ENCODE measurements around the gene ADAMTS3. TPM values are rescaled to one million over a fixed set of nuclear protein-coding genes. Genes with fewer than 3 reads are reported as not detected.
A peak's percentile ranks its signal among the peaks of the same experiment; 100 is the strongest.

Gene ADAMTS3
- total RNA-seq (2021; ENCODE audit: unreplicated experiment) (0.39 TPM), Bru-seq, nascent RNA (percentile 22 among the genes with signal in this experiment), BruChase-seq, experiment 1, labeled RNA remaining after a 2-hour chase (percentile 18 among the genes with signal in this experiment), BruChase-seq, experiment 2, labeled RNA remaining after a 6-hour chase (percentile 18 among the genes with signal in this experiment)
- polyA plus RNA-seq (2012; ENCODE audit: insufficient read length), result 0.08 TPM
- long read RNA-seq, result 0 reads

GRCh38 chr4:72568959-72569718, at the start of gene ADAMTS3:
TSS of gene ADAMTS3 (minus strand) at chr4:72569221. CDS start at chr4:72568762, 459 bp downstream.
- peak within 1 kb of the TSS; percentile 47 to 60 for H3K4me3 ChIP-seq (ENCODE audit: low read depth in 2 of 2, low read length in 2 of 2)
- ATAC-seq (peak; percentile 64), DNase-seq (ENCODE audit: low read depth, low spot score) (no peak)
- H3K27me3 ChIP-seq (ENCODE audit: control insufficient read depth, insufficient read depth, low read length), result no peaks in the 10 kb centered on the region
- TF ChIP-seq POLR2AphosphoS5 (IDR thresholded peaks at IDR 0.05; ENCODE audit: low read depth, low read length) (no peak), TCF7L2 (IDR thresholded peaks at IDR 0.05; ENCODE audit: low read depth, low read length) (no peak), SIN3A (IDR thresholded peaks at IDR 0.05; ENCODE audit: borderline replicate concordance, insufficient read depth, low read depth, low read length) (no peak), REST (IDR thresholded peaks at IDR 0.05; ENCODE audit: insufficient read depth in 1 of 2, low read depth in 2 of 2, low read length in 1 of 2) (no peak)
- CTCF ChIA-PET, result interaction anchor here (0.6 kb wide), 1 partner anchor 101 kb away, joined by 3 read pairs; no protein-coding TSS in a partner anchor
- H3K36me3 ChIP-seq (ENCODE audit: control insufficient read depth, insufficient read depth, low read length), result no peaks in the 10 kb centered on the region
- intact Hi-C loops (cut with micrococcal nuclease; ENCODE audit: unreplicated experiment), result no loop called here
- no peak within 1 kb of the TSS for H3K27ac ChIP-seq (ENCODE audit: low read length)
- no peaks in the 10 kb centered on the region for H3K9me3 ChIP-seq (ENCODE audit: control insufficient read depth, insufficient read depth, low read depth, low read length)
- H3K4me1 ChIP-seq (ENCODE audit: control insufficient read depth, insufficient read depth, low read length), result no peaks in the 10 kb centered on the region
- POLR2A ChIA-PET, result no interaction called here
- in situ Hi-C loops (cut with HindIII; ENCODE audit: low pct_unique_long_range_greater_than_20kb, low sequenced_read_pairs), result no loop called here
- no TSS peak for BruUV-seq (replicated peaks)

- in situ Hi-C loops (cut with HindIII; ENCODE audit: low pct_unique_long_range_greater_than_20kb, low sequenced_read_pairs) (no loop called here), intact Hi-C loops (cut with micrococcal nuclease; ENCODE audit: unreplicated experiment) (no loop called here)
- ATAC-seq (no peak), DNase-seq (ENCODE audit: low read depth, low spot score) (no peak)
- H3K4me3 ChIP-seq (ENCODE audit: low read depth in 2 of 2, low read length in 2 of 2), result no peak overlapping the region
- no peaks in the 10 kb centered on the region for H3K27me3 ChIP-seq (ENCODE audit: control insufficient read depth, insufficient read depth, low read length)
- ChIA-PET CTCF (no interaction called here), POLR2A (no interaction called here)
- no peak overlapping the region for H3K27ac ChIP-seq (ENCODE audit: low read length)
- H3K4me1 ChIP-seq (ENCODE audit: control insufficient read depth, insufficient read depth, low read length), result no peaks in the 10 kb centered on the region
- no peaks in the 10 kb centered on the region for H3K9me3 ChIP-seq (ENCODE audit: control insufficient read depth, insufficient read depth, low read depth, low read length)
- no TSS peak for BruUV-seq (replicated peaks)
- TF ChIP-seq CTCF (IDR thresholded peaks at IDR 0.05) (no peak), POLR2AphosphoS5 (IDR thresholded peaks at IDR 0.05; ENCODE audit: low read depth, low read length) (no peak), TCF7L2 (IDR thresholded peaks at IDR 0.05; ENCODE audit: low read depth, low read length) (no peak), SIN3A (IDR thresholded peaks at IDR 0.05; ENCODE audit: borderline replicate concordance, insufficient read depth, low read depth, low read length) (no peak), REST (IDR thresholded peaks at IDR 0.05; ENCODE audit: insufficient read depth in 1 of 2, low read depth in 2 of 2, low read length in 1 of 2) (no peak)
- no peaks in the 10 kb centered on the region for H3K36me3 ChIP-seq (ENCODE audit: control insufficient read depth, insufficient read depth, low read length)
These were observed 44.9 kb upstream of the ADAMTS3 start for GRCh38 chr4:72613959-72614358.

Measured in Panc1 (cell line).